Measurements from ENCODE around the gene ARHGEF25. TPM values are rescaled to one million over a fixed set of nuclear protein-coding genes. Genes with fewer than 3 reads are reported as not detected.
"Not testable (repeated sequence)": the region's sequence is repeated elsewhere in the genome, so short reads cannot be mapped to it uniquely, and the experiment has no call there.

The ARHGEF25 gene
- total RNA-seq, 3 donors from 2014 or later (not counting 1 experiment from before 2014, with no cell fraction given) = 3.1 to 6.5 (median 5.1) TPM

DNA sequence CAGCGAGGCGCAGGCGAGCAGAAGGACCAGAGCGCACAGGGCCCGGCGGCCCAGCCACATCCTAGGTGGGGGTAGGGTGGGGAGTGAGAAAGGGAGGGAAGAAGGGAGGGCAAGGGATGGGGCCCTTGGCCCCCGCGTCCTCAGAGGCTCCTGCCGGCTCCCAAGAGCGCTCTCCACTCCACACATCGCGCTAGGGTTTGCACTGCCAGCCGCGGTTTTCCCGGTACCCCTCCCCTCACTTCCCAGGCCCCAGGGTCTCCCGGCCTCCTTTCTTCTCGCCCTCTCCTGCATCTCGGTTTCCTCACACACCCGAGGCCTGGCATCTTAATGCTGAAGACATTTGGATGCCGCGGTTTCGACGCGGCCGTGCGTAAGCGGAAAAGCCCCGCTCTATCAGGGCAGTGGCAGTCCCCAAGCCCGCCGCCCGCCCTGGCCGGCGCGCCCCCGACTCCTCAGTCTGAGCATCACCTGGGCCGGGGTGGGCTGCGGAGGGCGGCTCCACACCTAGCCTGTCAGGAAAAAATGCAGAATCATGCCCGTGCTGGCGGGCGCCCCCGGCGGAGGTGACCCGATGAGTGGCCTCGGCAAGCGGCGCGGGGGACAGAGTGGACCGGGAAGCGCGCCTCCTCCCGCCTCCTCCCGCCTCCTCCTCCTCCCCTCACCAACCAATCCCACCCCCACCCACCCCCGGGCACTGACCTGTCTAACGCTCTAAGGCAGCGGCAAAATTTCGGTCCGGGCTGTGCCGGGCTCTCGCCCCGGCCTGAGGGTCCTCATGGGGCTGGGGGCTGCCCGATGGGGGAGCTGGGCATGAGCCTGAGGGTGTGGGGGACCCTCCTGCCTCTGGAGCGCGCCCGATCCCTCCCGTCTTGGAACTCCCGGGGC lies 21.1 kb downstream of the ARHGEF25 start:
- 1% methylated on average over 65 of the region's 67 CpGs for WGBS (ENCODE audit: insufficient coverage)
- TF ChIP-seq CTCF (IDR thresholded peaks at IDR 0.05) = no peak
- H3K4me1 Mint-ChIP-seq = peaks cover 5 to 25% of the 10 kb centered on the region in 2 donors
- ATAC-seq = peak; percentile 34 to 62 (median 56)
- no peaks in the 10 kb centered on the region for H3K9me3 Mint-ChIP-seq
- Histone ChIP-seq H3K27ac (ENCODE audit: low read length) (no peak overlapping the region), H3K4me3 (ENCODE audit: low read length) (peak overlapping the region; percentile 32), H3K4me1 (ENCODE audit: control insufficient read depth, insufficient read depth, low read length) (peaks cover 25% of the 10 kb centered on the region), H3K27me3 (ENCODE audit: control insufficient read depth, insufficient read depth, low read length) (peaks cover 50% of the 10 kb centered on the region), H3K36me3 (ENCODE audit: control insufficient read depth, insufficient read depth, low read length) (no peaks in the 10 kb centered on the region), H3K9me3 (ENCODE audit: control insufficient read depth, insufficient read depth, low read length) (no peaks in the 10 kb centered on the region)
- DNase-seq = peak in 1 of 2 donors; percentile 61
- intact Hi-C loops (cut with micrococcal nuclease) = loop anchor here (2.0 kb wide), 1 partner anchor 50 kb away; no protein-coding TSS in a partner anchor
- H3K27ac Mint-ChIP-seq = peak overlapping the region in 1 of 2 donors; percentile 75
- no peaks in the 10 kb centered on the region for H3K36me3 Mint-ChIP-seq
- peaks cover 43 to 60% of the 10 kb centered on the region in 2 donors for H3K27me3 Mint-ChIP-seq (ENCODE audit: low read depth in 2 of 2)
- H3K4me3 Mint-ChIP-seq = peak overlapping the region; percentile 79

DNA sequence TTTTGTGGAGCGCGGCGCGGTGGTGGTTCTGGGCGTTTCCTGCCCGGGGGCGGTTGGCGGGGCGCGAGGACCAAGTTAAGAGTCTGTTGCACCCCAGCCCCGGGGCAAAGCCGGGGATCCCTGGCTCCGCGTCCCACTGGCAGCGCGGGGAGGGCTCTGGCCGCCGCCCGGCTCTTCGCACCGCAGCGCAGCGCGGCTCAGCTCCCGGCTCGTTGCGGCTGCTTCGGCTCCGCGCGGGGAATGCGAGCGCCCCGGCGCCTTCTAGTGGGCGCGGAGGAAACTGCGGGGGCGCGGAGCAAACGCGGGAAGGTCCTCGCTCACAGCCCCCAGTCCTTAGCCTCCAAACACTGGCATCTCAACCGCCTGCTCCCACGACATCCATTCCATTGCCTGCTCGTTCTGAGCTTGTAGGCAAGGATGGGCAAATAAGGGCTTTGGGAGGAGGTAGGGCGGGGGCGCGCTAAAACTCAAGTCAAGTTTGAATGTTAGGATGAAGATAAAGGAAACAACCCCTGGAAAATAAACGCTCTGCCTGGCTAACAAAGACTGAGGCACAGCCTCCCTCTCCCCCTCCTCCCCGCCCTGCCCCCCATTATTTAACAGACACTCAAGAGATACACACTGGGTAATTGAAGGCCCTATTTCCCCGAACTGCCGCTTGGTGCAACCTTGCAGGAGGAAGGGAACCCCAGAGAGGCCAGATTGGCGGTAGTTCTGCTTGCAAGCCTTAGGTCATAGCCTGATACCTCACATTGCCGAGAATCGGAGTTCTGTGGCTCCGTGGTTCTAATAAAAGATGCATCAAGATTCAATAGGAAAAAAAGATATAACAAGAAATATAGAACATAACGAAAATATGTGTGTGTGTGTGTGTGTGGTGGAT lies 22.0 kb downstream of the ARHGEF25 start, which contains the start of gene B4GALNT1:
Gene B4GALNT1 (minus strand): TSS at position 244 of the 883 bp plus-strand sequence. CDS start 1,069 bp downstream, outside the sequence.
- peaks cover 5 to 16% of the 10 kb centered on the region in 2 donors for H3K4me1 Mint-ChIP-seq
- intact Hi-C loops (cut with micrococcal nuclease) = loop anchor here (2.0 kb wide), 1 partner anchor 50 kb away; no protein-coding TSS in a partner anchor
- Histone ChIP-seq H3K4me1 (ENCODE audit: control insufficient read depth, insufficient read depth, low read length) (peaks cover 16% of the 10 kb centered on the region), H3K4me3 (ENCODE audit: low read length) (peak within 1 kb of the TSS; percentile 32), H3K36me3 (ENCODE audit: control insufficient read depth, insufficient read depth, low read length) (no peaks in the 10 kb centered on the region), H3K27ac (ENCODE audit: low read length) (no peak within 1 kb of the TSS), H3K27me3 (ENCODE audit: control insufficient read depth, insufficient read depth, low read length) (peaks cover 41% of the 10 kb centered on the region), H3K9me3 (ENCODE audit: control insufficient read depth, insufficient read depth, low read length) (no peaks in the 10 kb centered on the region)
- TF ChIP-seq CTCF (IDR thresholded peaks at IDR 0.05) = peak; percentile 88
- WGBS (ENCODE audit: insufficient coverage) = under 1% methylated on average over 57 of the region's 58 CpGs
- H3K4me3 Mint-ChIP-seq = peak within 1 kb of the TSS; percentile 79
- H3K27ac Mint-ChIP-seq = peak within 1 kb of the TSS in 1 of 2 donors; percentile 75
- H3K36me3 Mint-ChIP-seq = no peaks in the 10 kb centered on the region
- H3K9me3 Mint-ChIP-seq = no peaks in the 10 kb centered on the region
- peak; percentile 64 to 82 for DNase-seq
- ATAC-seq = peak; percentile 87 to 90 (median 89)
- peaks cover 38 to 53% of the 10 kb centered on the region in 2 donors for H3K27me3 Mint-ChIP-seq (ENCODE audit: low read depth in 2 of 2)

GRCh38 chr12:57636731-57637130 lies 25.5 kb downstream of the ARHGEF25 start:
- WGBS (ENCODE audit: insufficient coverage) = 85% methylated on average over 9 of the region's 9 CpGs
- ATAC-seq; H3K9me3 ChIP-seq (ENCODE audit: control insufficient read depth, insufficient read depth, low read length); H3K9me3 Mint-ChIP-seq; DNase-seq; H3K27ac Mint-ChIP-seq; H3K4me3 Mint-ChIP-seq; intact Hi-C loops (cut with micrococcal nuclease); H3K4me3 ChIP-seq (ENCODE audit: low read length); H3K36me3 ChIP-seq (ENCODE audit: control insufficient read depth, insufficient read depth, low read length); H3K27ac ChIP-seq (ENCODE audit: low read length); H3K36me3 Mint-ChIP-seq: not testable (repeated sequence)
- Histone ChIP-seq H3K4me1 (ENCODE audit: control insufficient read depth, insufficient read depth, low read length) (peaks cover 16% of the 10 kb centered on the region), H3K27me3 (ENCODE audit: control insufficient read depth, insufficient read depth, low read length) (peaks cover 22% of the 10 kb centered on the region)
- H3K4me1 Mint-ChIP-seq = peaks cover 5 to 16% of the 10 kb centered on the region in 2 donors
- H3K27me3 Mint-ChIP-seq (ENCODE audit: low read depth in 2 of 2) = peaks cover 25 to 28% of the 10 kb centered on the region in 2 donors

All from natural killer cell (primary cell).